Testis (tissue), 3 donors: Measurements from ENCODE around the gene C1orf35. TPM values are rescaled to one million over a fixed set of nuclear protein-coding genes. Genes with fewer than 3 reads are reported as not detected.

ENCODE experiments used
- DNase-seq: peaks from one replicate; pipeline ENCODE4 v3.0.0-alpha.2; 2019
- H3K27ac ChIP-seq, 2 donors: fragments of 200-600 bp; sonication (generic); one replicate each; pipeline ENCODE4 v1.5.1; 2019
- H3K27me3 ChIP-seq: fragments of 200-600 bp; sonication (generic); one replicate; pipeline ENCODE4 v1.5.1; 2019
- H3K36me3 ChIP-seq: fragments of 200-600 bp; sonication (generic); one replicate; pipeline ENCODE4 v1.5.1; 2017; ENCODE audit warnings: low read depth; ENCODE audit errors: missing control alignments
- H3K4me1 ChIP-seq: fragments of 200-600 bp; sonication (generic); one replicate; pipeline ENCODE4 v1.5.1; 2019
- H3K4me3 ChIP-seq, 2 donors: fragments of 200-600 bp; sonication (generic); one replicate each; pipeline ENCODE4 v1.5.1; 2017 to 2019
- H3K9me3 ChIP-seq: fragments of 200-600 bp; sonication (generic); one replicate; pipeline ENCODE4 v1.5.1; 2017
- POLR2A ChIP-seq: fragments of 450-650 bp; IDR thresholded peaks from one replicate; pipeline ENCODE4 v1.6.1; 2017; ENCODE audit warnings: antibody characterized with exemption, mild to moderate bottlenecking, moderate library complexity
- WGBS, 2 donors: methylation state at CpG; one replicate each; pipeline ENCODE4 v1.1.5; 2018; 5-methylcytosine and 5-hydroxymethylcytosine counted together
- intact Hi-C: fragments of 100-400 bp; cut with DNase I; formaldehyde crosslinking; loops from one replicate; pipeline ENCODE4 v1.15.1; 2023; ENCODE audit warnings: low total_unique reads
- polyA plus RNA-seq: library from polyadenylated mRNA; stranded (reverse); fragments of 350-450 nt; fragmentation: Illumina TruSeq; extraction: RNeasy Lipid Tissue Mini Kit (QIAGEN cat#74804); gene quantifications from one replicate; pipeline ENCODE4 v1.2.3, GENCODE V29; 2014; ENCODE audit warnings: low read depth, low replicate concordance; ENCODE audit not compliant: insufficient read depth
- total RNA-seq, 2 donors: library from RNA; depleted of rRNA; stranded (reverse); fragments of >200 nt; gene quantifications; one replicate each; pipeline ENCODE4 v1.2.3, GENCODE V29; 2016
- TF ChIP-seq, protein P1 (sequence below), 3 experiments: fragments of 450-650 bp in 2 of 3; fragments of 200-600 bp in 1 of 3; sonication (generic) in 1 of 3; IDR thresholded peaks; one replicate each; pipeline ENCODE4 v1.5.1; 2016 to 2019; ENCODE audit warnings: antibody characterized with exemption in 3 of 3, mild to moderate bottlenecking in 2 of 3, moderate library complexity in 1 of 3

C1orf35 gene
- total and polyA plus RNA-seq, 3 donors from 2014 or later: 11.3 to 25.0 (median 19.4) TPM

DNA sequence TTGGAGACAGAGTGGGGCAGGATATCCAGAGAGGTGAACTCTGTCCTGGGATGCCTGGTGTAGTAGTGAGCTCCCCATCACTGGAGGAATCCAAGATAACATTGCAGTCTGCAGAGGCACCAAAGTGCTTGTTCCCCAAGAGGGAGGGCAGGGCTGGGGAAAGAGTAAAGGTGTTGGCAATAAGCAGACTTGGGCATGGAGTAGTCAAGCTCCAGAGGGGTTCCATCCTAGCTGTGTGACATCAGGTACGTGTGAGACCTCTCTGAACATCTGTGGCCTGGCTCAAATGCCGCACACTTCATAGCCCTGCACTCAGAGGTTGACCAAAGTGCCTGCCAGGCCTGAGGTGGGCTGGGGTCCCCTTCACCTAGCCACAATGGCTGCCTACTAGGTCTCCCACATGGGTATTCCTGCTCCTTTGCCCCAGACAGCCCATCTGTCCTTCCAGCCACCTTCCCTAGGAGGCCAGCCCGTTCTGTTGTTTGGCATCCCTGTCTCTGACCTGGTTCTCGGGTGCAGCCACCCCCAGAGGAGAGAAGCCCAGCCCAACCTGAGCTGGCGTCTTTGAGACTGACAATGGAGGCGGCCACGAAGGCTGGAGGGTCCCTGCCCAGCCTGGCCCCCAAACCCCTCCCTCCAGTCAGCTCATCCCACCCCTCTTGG, 23.4 kb downstream of the C1orf35 start:
- Histone ChIP-seq H3K4me1 (peaks cover 17% of the 10 kb centered on the region), H3K9me3 (no peaks in the 10 kb centered on the region), H3K27ac (no peak overlapping the region), H3K36me3 (no peaks in the 10 kb centered on the region), H3K27me3 (no peaks in the 10 kb centered on the region), H3K4me3 (no peak overlapping the region)
- WGBS, 2 donors: 83 to 92% methylated on average over 1 to 7 of the region's 7 CpGs
- intact Hi-C loops: no loop called here
- DNase-seq: no peak
- TF ChIP-seq POLR2A: no peak
- TF ChIP-seq, protein P1, sequence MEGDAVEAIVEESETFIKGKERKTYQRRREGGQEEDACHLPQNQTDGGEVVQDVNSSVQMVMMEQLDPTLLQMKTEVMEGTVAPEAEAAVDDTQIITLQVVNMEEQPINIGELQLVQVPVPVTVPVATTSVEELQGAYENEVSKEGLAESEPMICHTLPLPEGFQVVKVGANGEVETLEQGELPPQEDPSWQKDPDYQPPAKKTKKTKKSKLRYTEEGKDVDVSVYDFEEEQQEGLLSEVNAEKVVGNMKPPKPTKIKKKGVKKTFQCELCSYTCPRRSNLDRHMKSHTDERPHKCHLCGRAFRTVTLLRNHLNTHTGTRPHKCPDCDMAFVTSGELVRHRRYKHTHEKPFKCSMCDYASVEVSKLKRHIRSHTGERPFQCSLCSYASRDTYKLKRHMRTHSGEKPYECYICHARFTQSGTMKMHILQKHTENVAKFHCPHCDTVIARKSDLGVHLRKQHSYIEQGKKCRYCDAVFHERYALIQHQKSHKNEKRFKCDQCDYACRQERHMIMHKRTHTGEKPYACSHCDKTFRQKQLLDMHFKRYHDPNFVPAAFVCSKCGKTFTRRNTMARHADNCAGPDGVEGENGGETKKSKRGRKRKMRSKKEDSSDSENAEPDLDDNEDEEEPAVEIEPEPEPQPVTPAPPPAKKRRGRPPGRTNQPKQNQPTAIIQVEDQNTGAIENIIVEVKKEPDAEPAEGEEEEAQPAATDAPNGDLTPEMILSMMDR (IDR thresholded peaks at IDR 0.05): no peak

DNA sequence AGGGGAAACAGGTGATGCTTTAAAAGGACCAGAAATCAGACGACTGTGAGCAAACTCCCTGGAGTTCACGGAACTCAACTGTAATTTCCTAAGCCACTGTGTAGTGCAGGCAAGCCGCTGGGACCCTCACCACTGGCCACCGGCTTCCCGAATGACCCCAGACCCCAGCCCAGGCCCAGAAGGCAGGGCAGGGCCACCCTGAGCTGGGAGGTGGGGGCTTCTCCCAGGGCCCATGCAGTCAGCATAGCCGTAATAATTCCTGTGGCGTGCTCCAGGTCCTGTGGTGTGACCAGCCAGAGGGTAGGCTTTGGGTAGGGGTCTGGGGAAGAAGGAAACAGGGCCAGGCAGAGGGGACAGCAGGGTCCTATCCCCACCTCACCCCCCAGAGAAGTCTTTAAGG, 24.1 kb downstream of the C1orf35 start:
- 73 to 89% methylated on average over 2 to 7 of the region's 7 CpGs for WGBS, 2 donors
- Histone ChIP-seq H3K4me3 (no peak overlapping the region), H3K36me3 (no peaks in the 10 kb centered on the region), H3K27ac (no peak overlapping the region), H3K9me3 (no peaks in the 10 kb centered on the region), H3K4me1 (peaks cover 9% of the 10 kb centered on the region), H3K27me3 (no peaks in the 10 kb centered on the region)
- TF ChIP-seq POLR2A: no peak
- TF ChIP-seq, protein P1 (IDR thresholded peaks at IDR 0.05): no peak
- DNase-seq: no peak
- intact Hi-C loops: no loop called here

GRCh38 chr1:228077565-228078330, 25.4 kb downstream of the C1orf35 start:
- TF ChIP-seq, protein P1 (IDR thresholded peaks at IDR 0.05): no peak
- no peak for TF ChIP-seq POLR2A
- Histone ChIP-seq H3K9me3 (no peaks in the 10 kb centered on the region), H3K4me3 (no peak overlapping the region), H3K4me1 (peaks cover 9% of the 10 kb centered on the region), H3K27ac (no peak overlapping the region), H3K36me3 (no peaks in the 10 kb centered on the region), H3K27me3 (no peaks in the 10 kb centered on the region)
- 79 to 80% methylated on average over 9 to 10 of the region's 10 CpGs for WGBS, 2 donors
- intact Hi-C loops: no loop called here
- DNase-seq: no peak

GRCh38 chr1:228076796-228077430, 26.2 kb downstream of the C1orf35 start:
- WGBS, 2 donors: 75 to 79% methylated on average over 9 of the region's 9 CpGs
- no peaks in the 10 kb centered on the region for H3K36me3 ChIP-seq
- intact Hi-C loops: no loop called here
- H3K27me3 ChIP-seq: no peaks in the 10 kb centered on the region
- H3K4me3 ChIP-seq: no peak overlapping the region
- no peak overlapping the region for H3K27ac ChIP-seq
- no peaks in the 10 kb centered on the region for H3K9me3 ChIP-seq
- no peak for TF ChIP-seq POLR2A
- TF ChIP-seq, protein P1 (IDR thresholded peaks at IDR 0.05): no peak
- DNase-seq: no peak
- peaks cover 9% of the 10 kb centered on the region for H3K4me1 ChIP-seq
